Measurements from ENCODE around the gene NDUFC2. TPM values are rescaled to one million over a fixed set of nuclear protein-coding genes. Genes with fewer than 3 reads are reported as not detected.
A peak's percentile ranks its signal among the peaks of the same experiment; 100 is the strongest.

NDUFC2 gene
- total RNA-seq, 2 experiments from 2014 or later = 62.6 to 68.5 TPM

DNA sequence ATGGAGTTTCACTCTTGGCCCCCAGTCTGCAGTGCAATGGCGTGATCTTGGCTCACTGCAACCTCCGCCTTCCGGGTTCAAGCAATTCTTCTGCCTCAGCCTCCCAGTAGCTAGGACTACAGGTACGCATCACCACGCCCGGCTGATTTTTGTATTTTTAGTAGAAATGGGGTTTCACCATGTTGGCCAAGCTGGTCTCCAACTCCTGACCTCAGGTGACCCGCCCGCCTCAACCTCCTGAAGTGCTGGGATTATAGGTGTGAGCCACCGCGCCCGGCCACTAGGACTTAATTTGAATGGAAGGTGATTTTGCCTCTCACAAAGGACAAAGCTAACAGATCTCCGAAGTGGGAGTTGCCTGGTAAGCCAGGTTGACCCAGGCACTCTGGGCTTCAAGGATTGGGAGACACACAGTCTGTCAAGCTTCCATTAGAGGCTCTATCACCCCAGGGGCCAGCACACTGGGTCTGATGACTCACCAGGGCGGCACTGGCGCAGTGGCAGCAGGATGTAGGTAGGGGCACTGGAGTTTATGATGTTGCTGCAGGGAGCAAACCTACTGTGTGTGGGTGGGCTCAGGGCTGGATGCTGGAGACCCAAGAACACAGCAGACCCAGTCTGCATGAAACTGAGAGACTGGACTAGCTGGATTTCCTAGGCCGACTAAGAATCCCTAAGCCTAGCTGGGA, 38.8 kb downstream of the NDUFC2 start:
- no peaks in the 10 kb centered on the region for H3K27me3 ChIP-seq (ENCODE audit: control insufficient read depth in 1 of 2, insufficient read depth in 2 of 2, low read length in 2 of 2)
- intact Hi-C loops (cut with DNase I, micrococcal nuclease) = no loop called here
- H3K4me1 ChIP-seq (ENCODE audit: insufficient read depth, low read length) = peaks cover 9% of the 10 kb centered on the region
- POLR2A ChIA-PET = no interaction called here
- no peak overlapping the region for H3K4me3 Mint-ChIP-seq
- ATAC-seq (ENCODE audit: poor library complexity) = no peak
- H3K9me3 Mint-ChIP-seq = no peaks in the 10 kb centered on the region
- CTCF ChIA-PET = no interaction called here
- peaks cover 18% of the 10 kb centered on the region for H3K4me1 Mint-ChIP-seq (ENCODE audit: low read depth)
- H3K27ac Mint-ChIP-seq = no peak overlapping the region
- DNase-seq = no peak
- H3K4me3 ChIP-seq (ENCODE audit: low read length) = no peak overlapping the region
- no peaks in the 10 kb centered on the region for H3K36me3 Mint-ChIP-seq (ENCODE audit: low read depth)
- no peak overlapping the region for H3K27ac ChIP-seq (ENCODE audit: low read depth in 1 of 2, low read length in 2 of 2)
- H3K36me3 ChIP-seq (ENCODE audit: insufficient read depth, low read length) = no peaks in the 10 kb centered on the region
- TF ChIP-seq CTCF (IDR thresholded peaks at IDR 0.05) = no peak
- H3K9me3 ChIP-seq (ENCODE audit: control insufficient read depth in 1 of 2, insufficient read depth in 1 of 2, low read length in 2 of 2) = no peaks in the 10 kb centered on the region
- H3K27me3 Mint-ChIP-seq = no peaks in the 10 kb centered on the region

GRCh38 chr11:78039919-78040671, 39.6 kb downstream of the NDUFC2 start:
- Mint-ChIP-seq H3K27me3 (no peaks in the 10 kb centered on the region), H3K36me3 (ENCODE audit: low read depth) (no peaks in the 10 kb centered on the region), H3K9me3 (no peaks in the 10 kb centered on the region), H3K4me1 (ENCODE audit: low read depth) (peaks cover 13% of the 10 kb centered on the region), H3K27ac (peak overlapping the region; percentile 6), H3K4me3 (no peak overlapping the region)
- DNase-seq = peak in 3 of 14 experiments; percentile 7 to 19 (median 10)
- Histone ChIP-seq H3K27ac (ENCODE audit: low read depth in 1 of 2, low read length in 2 of 2) (no peak overlapping the region), H3K9me3 (ENCODE audit: control insufficient read depth in 1 of 2, insufficient read depth in 1 of 2, low read length in 2 of 2) (no peaks in the 10 kb centered on the region), H3K27me3 (ENCODE audit: control insufficient read depth in 1 of 2, insufficient read depth in 2 of 2, low read length in 2 of 2) (no peaks in the 10 kb centered on the region), H3K36me3 (ENCODE audit: insufficient read depth, low read length) (no peaks in the 10 kb centered on the region), H3K4me3 (ENCODE audit: low read length) (no peak overlapping the region), H3K4me1 (ENCODE audit: insufficient read depth, low read length) (peaks cover 6% of the 10 kb centered on the region)
- no peak for ATAC-seq (ENCODE audit: poor library complexity)
- intact Hi-C loops (cut with DNase I, micrococcal nuclease) = no loop called here
- CTCF ChIA-PET = no interaction called here
- POLR2A ChIA-PET = no interaction called here
- TF ChIP-seq CTCF (IDR thresholded peaks at IDR 0.05) = no peak

- peaks cover 13% of the 10 kb centered on the region for H3K4me1 Mint-ChIP-seq (ENCODE audit: low read depth)
- Histone ChIP-seq H3K36me3 (ENCODE audit: insufficient read depth, low read length) (no peaks in the 10 kb centered on the region), H3K9me3 (ENCODE audit: control insufficient read depth in 1 of 2, insufficient read depth in 1 of 2, low read length in 2 of 2) (no peaks in the 10 kb centered on the region), H3K27me3 (ENCODE audit: control insufficient read depth in 1 of 2, insufficient read depth in 2 of 2, low read length in 2 of 2) (no peaks in the 10 kb centered on the region), H3K4me3 (ENCODE audit: low read length) (no peak overlapping the region), H3K4me1 (ENCODE audit: insufficient read depth, low read length) (peaks cover 6% of the 10 kb centered on the region), H3K27ac (ENCODE audit: low read depth in 1 of 2, low read length in 2 of 2) (no peak overlapping the region)
- H3K27ac Mint-ChIP-seq = peak overlapping the region; percentile 6
- CTCF ChIA-PET = no interaction called here
- no peak for TF ChIP-seq CTCF (IDR thresholded peaks at IDR 0.05)
- H3K36me3 Mint-ChIP-seq (ENCODE audit: low read depth) = no peaks in the 10 kb centered on the region
- intact Hi-C loops (cut with DNase I, micrococcal nuclease) = no loop called here
- no peak overlapping the region for H3K4me3 Mint-ChIP-seq
- no peaks in the 10 kb centered on the region for H3K9me3 Mint-ChIP-seq
- POLR2A ChIA-PET = no interaction called here
- H3K27me3 Mint-ChIP-seq = peaks cover 6% of the 10 kb centered on the region
- DNase-seq (no peak), ATAC-seq (ENCODE audit: poor library complexity) (no peak)
These were observed 40.2 kb downstream of the NDUFC2 start for GRCh38 chr11:78039391-78039918.
